ENCODE results near the gene DOHH.

DNA sequence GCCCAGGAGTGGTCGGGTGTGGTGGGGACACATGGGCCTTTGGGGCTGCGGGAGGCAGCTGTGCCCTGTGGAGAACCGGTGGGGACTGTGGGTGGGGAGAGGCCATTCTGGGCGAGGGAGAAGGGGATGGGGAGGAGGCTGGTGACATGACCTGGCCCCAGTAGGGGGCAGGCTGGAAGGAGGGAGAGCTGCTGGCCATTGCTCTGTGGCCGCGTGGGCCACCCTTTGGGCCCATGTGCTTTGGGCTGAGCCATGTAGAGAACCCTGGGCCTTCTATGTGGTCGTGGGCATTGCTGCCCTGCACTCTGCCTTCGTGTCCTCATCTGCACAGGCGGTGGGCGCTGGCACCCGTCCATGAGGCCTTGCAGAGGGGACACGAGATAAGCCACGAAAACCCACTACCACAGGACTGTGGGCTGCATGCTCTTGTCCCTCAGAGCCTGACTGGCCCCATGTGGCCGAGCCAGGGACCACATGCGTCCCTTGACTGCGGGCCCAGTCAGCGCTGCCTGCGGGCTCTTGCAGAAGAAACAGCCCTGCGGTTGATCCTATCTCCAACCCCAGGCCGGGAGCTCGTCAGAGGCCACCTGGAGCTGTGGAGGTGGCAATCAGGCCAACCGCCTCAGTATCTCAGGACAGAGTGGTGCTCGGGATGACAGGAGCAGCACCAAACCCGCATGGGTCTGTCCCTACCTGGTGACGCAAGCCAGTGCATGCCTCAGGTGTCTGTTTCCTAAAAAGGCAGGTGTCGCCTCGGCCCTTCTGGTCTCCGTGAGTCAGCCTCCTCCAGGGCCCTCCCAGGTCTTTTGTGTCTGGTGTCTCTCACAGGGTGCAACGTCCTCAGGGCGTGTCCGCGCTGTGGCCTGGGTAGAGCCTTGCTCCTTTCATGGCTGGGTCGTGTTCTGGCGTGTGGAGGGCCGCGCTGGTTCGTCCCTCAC, 20.0 kb upstream of the DOHH start:
- TF ChIP-seq CTCF (IDR thresholded peaks at IDR 0.05 in 8 of 11, conservative IDR thresholded peaks at IDR 0.05 in 3 of 11) (no peak), POLR2A (IDR thresholded peaks at IDR 0.05) (no peak)
